Globus pallidus (tissue), 1 donor: ENCODE measurements around the gene KLHL29.

Experiments
- DNase-seq: peaks from one replicate; pipeline ENCODE4 v3.0.0-alpha.2; 2015; ENCODE audit warnings: low spot score

Gene KLHL29

GRCh38 chr2:23493846-23494245 lies 108.9 kb downstream of the KLHL29 start:
- DNase-seq: no peak

GRCh38 chr2:23494286-23494685 lies 109.3 kb downstream of the KLHL29 start:
- no peak for DNase-seq

GRCh38 chr2:23495661-23496114 lies 110.7 kb downstream of the KLHL29 start:
- no peak for DNase-seq

GRCh38 chr2:23496456-23496855 lies 111.5 kb downstream of the KLHL29 start:
- no peak for DNase-seq

- DNase-seq: no peak
These were observed 112.1 kb downstream of the KLHL29 start for GRCh38 chr2:23497063-23497462.

- DNase-seq: no peak
These were observed 112.6 kb downstream of the KLHL29 start for GRCh38 chr2:23497536-23497935.

- DNase-seq: no peak
These were observed 114.0 kb downstream of the KLHL29 start for GRCh38 chr2:23498943-23499342.

GRCh38 chr2:23499439-23499838 lies 114.5 kb downstream of the KLHL29 start:
- DNase-seq: no peak

GRCh38 chr2:23500836-23501235 lies 115.9 kb downstream of the KLHL29 start:
- no peak for DNase-seq

- peak; percentile 71 for DNase-seq
These were observed 117.1 kb downstream of the KLHL29 start for GRCh38 chr2:23502096-23502495.

GRCh38 chr2:23503097-23503496 lies 118.1 kb downstream of the KLHL29 start:
- DNase-seq: no peak

- no peak for DNase-seq
These were observed 118.7 kb downstream of the KLHL29 start for GRCh38 chr2:23503682-23504081.

GRCh38 chr2:23504591-23504990 lies 119.6 kb downstream of the KLHL29 start:
- no peak for DNase-seq

GRCh38 chr2:23505218-23505983 lies 120.4 kb downstream of the KLHL29 start:
- no peak for DNase-seq

GRCh38 chr2:23505984-23506380 lies 121.0 kb downstream of the KLHL29 start:
- DNase-seq: no peak

- DNase-seq: no peak
These were observed 121.7 kb downstream of the KLHL29 start for GRCh38 chr2:23506531-23507266.

GRCh38 chr2:23507267-23508065 lies 122.5 kb downstream of the KLHL29 start:
- DNase-seq: no peak

GRCh38 chr2:23508066-23508390 lies 123.0 kb downstream of the KLHL29 start:
- DNase-seq: no peak

GRCh38 chr2:23509103-23509502 lies 124.1 kb downstream of the KLHL29 start:
- no peak for DNase-seq

GRCh38 chr2:23509596-23510292 lies 124.8 kb downstream of the KLHL29 start:
- no peak for DNase-seq

GRCh38 chr2:23510471-23510870 lies 125.5 kb downstream of the KLHL29 start:
- no peak for DNase-seq

GRCh38 chr2:23512778-23513177 lies 127.8 kb downstream of the KLHL29 start:
- DNase-seq: no peak
